IPS DF 4.7 (cell line): ENCODE results near the gene DNAJC9.
A peak's percentile ranks its signal among the peaks of the same experiment; 100 is the strongest.
"Not testable (repeated sequence)": the region's sequence is repeated elsewhere in the genome, so short reads cannot be mapped to it uniquely, and the experiment has no call there.

Experiments used
- DNase-seq: peaks from one replicate; pipeline ENCODE4 v3.0.0-alpha.2; 2013; ENCODE audit warnings: low spot score; ENCODE audit errors: extremely low read depth

The DNAJC9 gene, protein sequence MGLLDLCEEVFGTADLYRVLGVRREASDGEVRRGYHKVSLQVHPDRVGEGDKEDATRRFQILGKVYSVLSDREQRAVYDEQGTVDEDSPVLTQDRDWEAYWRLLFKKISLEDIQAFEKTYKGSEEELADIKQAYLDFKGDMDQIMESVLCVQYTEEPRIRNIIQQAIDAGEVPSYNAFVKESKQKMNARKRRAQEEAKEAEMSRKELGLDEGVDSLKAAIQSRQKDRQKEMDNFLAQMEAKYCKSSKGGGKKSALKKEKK

GRCh38 chr10:73246646-73247508 is at the start of gene DNAJC9:
DNAJC9 (minus strand) TSS chr10:73247255; CDS start chr10:73247189, 66 bp downstream.
- DNase-seq: peak; percentile 64

DNA sequence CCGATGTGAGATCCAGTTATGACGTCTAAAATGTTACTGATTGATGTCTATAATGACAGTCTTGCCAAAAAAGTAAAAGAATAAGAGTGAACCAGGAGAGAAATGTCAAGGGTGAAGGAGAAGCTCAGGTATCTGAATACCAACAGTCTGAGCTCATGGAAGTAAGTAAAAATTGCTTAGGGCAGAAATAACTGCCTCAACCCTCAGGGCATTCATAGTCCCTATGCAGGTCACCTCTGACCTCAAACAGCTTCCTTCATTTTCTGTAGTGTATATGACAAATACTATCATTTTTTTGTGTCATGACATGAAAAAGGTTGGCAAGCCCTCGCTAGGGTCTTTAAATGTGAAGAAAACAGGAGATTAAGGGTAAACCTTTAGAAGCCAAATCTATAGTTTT is 46.4 kb upstream of the DNAJC9 start:
- no peak for DNase-seq

- no peak for DNase-seq
Measured at GRCh38 chr10:73289958-73290357, 42.9 kb upstream of the DNAJC9 start.

GRCh38 chr10:73287441-73287840 is 40.4 kb upstream of the DNAJC9 start:
- no peak for DNase-seq

GRCh38 chr10:73281097-73281496 is 34.0 kb upstream of the DNAJC9 start:
- DNase-seq: no peak

GRCh38 chr10:73264423-73264822 is 17.4 kb upstream of the DNAJC9 start:
- no peak for DNase-seq

GRCh38 chr10:73263693-73264347 is 16.8 kb upstream of the DNAJC9 start:
- DNase-seq: no peak

DNA sequence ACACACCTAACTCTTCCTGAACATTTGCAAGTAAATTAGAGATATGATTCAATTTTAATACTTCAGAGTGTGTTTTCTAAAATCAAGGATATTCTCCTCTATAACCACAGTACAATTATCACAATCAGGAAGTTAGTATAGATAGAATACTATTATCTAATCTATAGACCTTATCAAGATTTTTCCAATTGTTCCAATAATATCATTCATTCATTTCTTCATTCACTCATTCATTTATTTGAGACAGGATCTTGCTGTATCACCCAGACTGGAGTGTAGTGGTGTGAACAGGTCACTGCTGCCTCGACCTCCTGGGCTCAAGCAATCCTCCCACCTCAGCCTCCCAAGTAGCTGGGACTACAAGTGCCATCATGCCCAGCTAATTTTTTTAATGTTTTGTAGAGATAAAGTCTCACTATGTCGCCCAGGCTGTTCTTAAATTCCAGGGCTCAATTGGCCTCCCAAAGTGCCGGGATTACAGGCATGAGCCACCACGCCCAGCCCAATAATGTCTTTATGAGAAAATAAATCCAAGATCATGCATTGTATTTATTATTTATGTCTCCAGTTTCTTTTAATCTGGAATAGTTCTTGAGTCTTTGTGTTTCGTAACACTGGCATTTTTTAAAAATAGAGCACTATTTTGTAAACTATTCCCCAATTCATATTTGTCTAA is 16.0 kb upstream of the DNAJC9 start:
- no peak for DNase-seq

DNA sequence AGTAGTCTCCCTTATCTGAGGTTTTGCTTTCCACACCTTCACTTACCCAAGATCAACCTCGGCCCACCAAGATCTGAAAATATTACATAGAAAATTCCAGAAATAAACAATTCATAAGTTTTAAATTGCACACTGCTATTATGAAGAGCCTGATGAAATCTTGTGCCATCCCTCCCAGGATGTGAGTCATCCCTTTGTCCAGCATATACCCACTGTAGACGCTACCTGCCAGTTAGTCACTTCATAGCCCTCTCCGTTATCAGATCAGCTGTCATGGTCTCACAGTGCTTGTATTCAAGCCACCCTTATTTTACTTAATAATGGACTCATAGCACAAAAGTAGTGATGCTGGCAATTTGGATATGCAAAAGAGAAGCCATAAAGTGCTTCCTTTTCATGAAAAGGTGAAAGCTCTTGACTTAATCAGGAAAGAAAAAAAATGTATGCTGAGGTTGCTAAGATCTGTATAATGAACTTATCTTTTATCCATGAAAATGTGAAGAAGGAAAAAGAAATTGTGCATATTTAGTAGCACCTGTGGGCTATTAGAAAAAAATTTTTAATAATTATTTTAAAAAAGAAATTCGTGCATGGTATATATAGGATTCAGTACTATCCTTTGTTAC is 15.2 kb upstream of the DNAJC9 start:
- no peak for DNase-seq

DNA sequence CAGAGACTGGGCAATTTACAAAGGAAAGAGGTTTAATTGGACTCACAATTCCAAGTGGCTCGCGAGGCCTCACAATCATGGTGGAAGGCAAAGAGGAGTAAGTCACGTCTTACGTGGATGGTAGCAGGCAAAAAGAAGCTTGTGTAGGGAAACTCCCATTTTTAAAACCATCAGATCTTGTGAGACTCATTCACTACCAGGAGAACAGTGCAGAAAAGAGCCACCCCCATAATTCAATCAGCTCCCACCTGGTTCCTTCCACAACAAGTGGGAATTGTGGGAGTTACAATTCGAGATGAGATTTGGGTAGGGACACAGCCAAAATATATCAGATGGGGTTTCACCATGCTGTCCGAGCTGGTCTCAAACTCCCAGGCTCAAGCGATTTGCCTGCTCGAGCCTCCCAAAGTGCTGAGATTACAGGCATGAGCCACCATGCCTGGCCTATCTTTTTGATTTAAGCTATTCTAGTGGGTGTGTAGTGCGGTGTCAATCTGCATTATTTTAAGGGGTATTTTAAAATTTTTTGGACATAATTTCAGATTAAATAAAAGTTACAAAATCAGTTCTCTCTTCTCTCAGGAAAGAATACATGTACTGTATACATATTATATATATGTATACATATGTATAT is 14.4 kb upstream of the DNAJC9 start:
- no peak for DNase-seq

- DNase-seq: not testable (repeated sequence)
Measured at GRCh38 chr10:73258612-73259011, 11.6 kb upstream of the DNAJC9 start.

DNA sequence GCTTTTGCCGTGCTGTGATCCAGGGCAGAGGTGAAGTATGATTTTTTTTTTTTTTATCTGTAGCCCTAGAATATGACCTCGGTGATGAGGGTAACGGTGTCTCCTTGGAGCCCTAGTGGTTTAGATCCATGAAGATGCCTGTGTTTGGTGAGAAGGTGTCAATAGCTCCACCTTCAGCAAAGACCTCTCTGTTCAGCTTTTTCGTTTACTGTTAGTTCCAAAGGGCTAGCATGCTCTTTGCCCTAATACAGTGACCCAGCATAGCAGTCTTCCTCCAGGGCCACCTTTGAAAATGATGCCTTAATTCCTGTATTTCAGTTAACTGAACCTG is 6.1 kb upstream of the DNAJC9 start:
- DNase-seq: no peak

GRCh38 chr10:73252445-73253224 is 5.6 kb upstream of the DNAJC9 start, which contains the start of gene MRPS16:
MRPS16 (minus strand) TSS chr10:73252644; CDS start chr10:73252482, 162 bp downstream.
- peak; percentile 93 for DNase-seq

DNA sequence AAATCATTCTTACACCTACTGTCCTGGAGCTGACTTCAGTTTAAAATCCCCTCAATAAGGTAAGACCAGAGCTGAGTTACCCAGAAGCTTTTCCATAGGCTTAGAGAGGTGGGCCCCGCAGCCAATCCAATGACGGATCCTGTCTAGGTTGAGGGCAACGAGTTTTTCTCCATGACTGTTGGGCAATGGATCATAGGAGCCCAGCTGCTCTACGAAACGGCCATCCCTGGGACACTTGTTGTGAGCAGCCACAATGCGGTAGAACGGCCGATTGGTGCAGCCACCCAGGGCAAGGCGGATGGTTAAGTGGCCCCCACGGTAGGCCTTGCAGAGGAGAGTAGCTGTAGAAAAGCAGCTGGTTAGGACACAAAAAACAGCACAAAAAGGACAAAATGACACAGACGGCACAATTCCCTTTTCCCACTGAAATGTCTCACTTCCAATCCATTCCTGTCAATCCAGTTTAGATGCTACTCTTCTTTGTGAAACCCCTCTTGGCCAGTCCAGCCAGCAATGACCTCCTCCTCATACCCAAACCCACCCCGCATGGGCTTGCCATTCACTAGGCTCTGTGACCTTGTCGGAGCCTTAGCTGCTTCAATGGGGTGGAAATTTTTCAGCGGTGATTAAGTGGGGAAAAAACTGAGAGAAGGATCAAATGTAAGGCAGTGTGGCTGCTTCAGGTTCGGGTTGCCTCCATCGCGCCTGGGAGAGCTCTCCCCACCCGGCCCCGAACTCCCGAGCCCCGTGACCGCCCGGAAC is 4.8 kb upstream of the DNAJC9 start:
- DNase-seq: no peak

DNA sequence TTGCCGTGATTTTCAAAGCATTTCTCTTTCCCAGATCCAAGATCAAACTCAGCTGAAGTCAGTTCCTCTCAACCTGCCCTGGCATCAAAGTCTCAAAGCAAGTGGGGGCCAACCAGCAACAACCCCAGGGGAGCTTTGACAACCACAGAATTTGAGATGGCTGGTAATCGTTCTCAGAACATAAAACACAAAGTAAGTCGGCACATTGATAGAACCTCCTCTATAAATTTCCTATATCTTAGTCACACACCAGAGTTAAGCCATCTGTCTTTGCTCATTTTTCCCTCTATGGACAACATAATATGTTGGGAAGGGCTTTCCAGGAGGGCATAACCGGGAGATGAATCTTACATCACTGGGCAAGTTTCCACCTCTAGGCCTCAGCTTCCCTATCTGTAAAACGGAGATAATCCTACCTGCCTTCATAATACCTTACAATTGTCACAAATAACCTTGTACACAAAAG is 1.2 kb upstream of the DNAJC9 start:
- DNase-seq: no peak

- DNase-seq: no peak
Measured at GRCh38 chr10:73247509-73248258, 629 bp upstream of the DNAJC9 start.

DNA sequence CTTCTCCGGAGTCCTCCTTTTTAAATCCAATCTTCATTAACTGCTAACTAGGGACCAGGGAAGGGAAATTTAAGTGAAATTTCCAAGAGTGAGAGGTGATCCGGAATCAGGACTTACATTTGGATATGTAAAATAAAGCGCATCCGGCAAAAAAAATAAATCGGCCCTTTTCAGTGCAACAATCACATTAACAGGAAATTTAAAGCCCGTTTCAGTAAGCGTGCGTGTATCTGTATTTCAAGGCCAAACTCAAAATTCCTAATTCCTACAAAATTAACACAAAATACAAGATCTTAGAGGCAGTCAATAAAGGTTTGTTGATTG is 771 bp downstream of the DNAJC9 start:
- no peak for DNase-seq

GRCh38 chr10:73244866-73245477 is 2.1 kb downstream of the DNAJC9 start:
- DNase-seq: no peak
